A549 (cell line): ENCODE data around the gene PLBD2.

Source experiments
- CBX2 ChIP-seq: fragments of 200-600 bp; sonication (generic); IDR thresholded peaks from 2 replicates; pipeline ENCODE4 v1.6.1; 2016; ENCODE audit warnings: low read depth, mild to moderate bottlenecking, borderline replicate concordance
- POLR2A ChIP-seq: IDR thresholded peaks from 2 replicates; pipeline ENCODE4 v1.6.1; 2012; ENCODE audit warnings: mild to moderate bottlenecking, low read length
- TF ChIP-seq, protein P1 (sequence below): fragments of >200 bp; sonication (Bioruptor Twin); formaldehyde crosslinking; IDR thresholded peaks from 3 replicates; pipeline ENCODE4 v1.5.1; 2016

DNA sequence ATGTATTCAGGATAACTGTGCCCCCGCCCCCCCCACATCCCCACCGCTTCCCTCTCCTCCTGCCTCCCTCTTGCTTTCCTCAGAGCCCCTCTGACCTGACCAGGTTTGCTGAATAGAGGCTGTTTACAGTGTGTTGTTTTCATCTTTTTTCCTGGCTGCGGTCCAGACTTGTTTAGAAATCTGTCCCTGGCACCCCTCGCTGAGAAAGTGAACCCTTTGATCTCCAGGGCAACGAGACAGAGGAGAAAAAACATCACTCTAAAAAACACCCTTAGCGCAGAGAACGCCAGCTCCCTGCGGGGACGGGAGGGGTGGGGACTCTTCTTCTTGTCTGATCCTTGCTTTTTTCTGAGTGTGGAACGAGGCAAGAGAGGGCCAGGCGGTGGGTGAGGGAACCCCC is 22.8 kb downstream of the PLBD2 start:
- TF ChIP-seq, protein P1, sequence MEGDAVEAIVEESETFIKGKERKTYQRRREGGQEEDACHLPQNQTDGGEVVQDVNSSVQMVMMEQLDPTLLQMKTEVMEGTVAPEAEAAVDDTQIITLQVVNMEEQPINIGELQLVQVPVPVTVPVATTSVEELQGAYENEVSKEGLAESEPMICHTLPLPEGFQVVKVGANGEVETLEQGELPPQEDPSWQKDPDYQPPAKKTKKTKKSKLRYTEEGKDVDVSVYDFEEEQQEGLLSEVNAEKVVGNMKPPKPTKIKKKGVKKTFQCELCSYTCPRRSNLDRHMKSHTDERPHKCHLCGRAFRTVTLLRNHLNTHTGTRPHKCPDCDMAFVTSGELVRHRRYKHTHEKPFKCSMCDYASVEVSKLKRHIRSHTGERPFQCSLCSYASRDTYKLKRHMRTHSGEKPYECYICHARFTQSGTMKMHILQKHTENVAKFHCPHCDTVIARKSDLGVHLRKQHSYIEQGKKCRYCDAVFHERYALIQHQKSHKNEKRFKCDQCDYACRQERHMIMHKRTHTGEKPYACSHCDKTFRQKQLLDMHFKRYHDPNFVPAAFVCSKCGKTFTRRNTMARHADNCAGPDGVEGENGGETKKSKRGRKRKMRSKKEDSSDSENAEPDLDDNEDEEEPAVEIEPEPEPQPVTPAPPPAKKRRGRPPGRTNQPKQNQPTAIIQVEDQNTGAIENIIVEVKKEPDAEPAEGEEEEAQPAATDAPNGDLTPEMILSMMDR, result no peak
- TF ChIP-seq CBX2 (no peak), POLR2A (no peak)
